Cardiac septum (tissue), 1 donor: ENCODE measurements around the gene SMIM20. TPM values are rescaled to one million over a fixed set of nuclear protein-coding genes. Genes with fewer than 3 reads are reported as not detected.
A peak's percentile ranks its signal among the peaks of the same experiment; 100 is the strongest.

Source experiments
- DNase-seq: peaks from one replicate; pipeline ENCODE4 v3.0.0-alpha.2; 2020; ENCODE audit warnings: low spot score
- intact Hi-C: fragments of 100-400 bp; cut with DNase I; formaldehyde crosslinking; loops from one replicate; pipeline ENCODE4 v1.14.0; 2022
- total RNA-seq: library from RNA; stranded (reverse); fragmentation: NEBNext Ultra II Directional; extraction: Animal tissue kit (Norgen Biotek cat#: 25700); gene quantifications from one replicate; pipeline ENCODE4 v1.2.1, GENCODE V29; 2021
- donor health status: DM: no; HTN: no; CAD: no.

Gene SMIM20
- total RNA-seq, 1 donor from 2014 or later: 34.7 TPM

DNA sequence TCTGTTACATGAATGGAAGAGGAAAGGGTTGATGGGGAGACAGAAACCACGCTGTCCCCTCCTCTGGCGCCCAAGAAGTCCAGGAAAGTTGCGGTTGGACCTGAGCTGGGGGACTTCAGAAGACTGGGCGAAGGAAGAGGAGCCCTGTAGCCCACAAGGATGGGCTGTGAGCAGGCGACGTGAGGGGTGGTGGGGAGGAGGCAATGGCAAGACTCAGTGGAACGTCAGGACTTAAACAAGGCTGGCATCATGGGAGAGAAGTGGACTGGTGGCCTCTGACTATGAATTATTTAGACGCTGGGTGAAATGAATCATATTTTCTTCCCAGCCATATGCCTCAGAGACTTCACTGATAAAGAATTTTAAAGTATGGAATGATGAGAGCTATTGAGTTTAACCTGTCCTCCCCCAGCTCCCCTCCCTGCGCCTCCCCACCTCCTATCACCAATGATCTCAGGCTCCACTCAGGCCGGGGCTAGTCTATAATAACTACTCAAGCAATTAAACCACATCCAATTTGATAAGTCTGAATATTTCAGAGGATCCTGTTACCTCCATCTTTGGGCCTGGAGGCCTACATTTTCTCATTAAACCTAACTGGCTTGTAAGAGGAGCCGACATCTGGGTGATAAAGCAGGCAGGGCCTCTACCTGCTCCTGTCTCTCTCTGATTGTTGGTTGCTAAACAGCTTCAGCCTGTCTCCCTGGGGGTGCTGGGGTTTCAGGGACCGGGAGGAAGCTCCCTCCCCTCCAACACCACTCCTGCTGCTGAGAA lies 63.6 kb downstream of the SMIM20 start:
- DNase-seq: peak; percentile 27

GRCh38 chr4:25978327-25978726 lies 64.3 kb downstream of the SMIM20 start:
- DNase-seq: peak; percentile 46
- intact Hi-C loops: no loop called here

More for the DNA sequence above, 63.6 kb downstream of the SMIM20 start:
- intact Hi-C loops: no loop called here

Other genes starting within 250 kb of the SMIM20 start
- gene SEL1L3, start 51.2 kb upstream of the SMIM20 start, total RNA-seq: 3.3 TPM